IPS-NIHi7 (cell line): ENCODE results near the gene ZNF839.
A peak's percentile ranks its signal among the peaks of the same experiment; 100 is the strongest.
"Not testable (repeated sequence)": the region's sequence is repeated elsewhere in the genome, so short reads cannot be mapped to it uniquely, and the experiment has no call there.

ENCODE experiments used
- DNase-seq: peaks from one replicate; pipeline ENCODE4 v3.0.0; 2012; ENCODE audit warnings: mixed read lengths; ENCODE audit errors: extremely low spot score

Gene ZNF839

DNA sequence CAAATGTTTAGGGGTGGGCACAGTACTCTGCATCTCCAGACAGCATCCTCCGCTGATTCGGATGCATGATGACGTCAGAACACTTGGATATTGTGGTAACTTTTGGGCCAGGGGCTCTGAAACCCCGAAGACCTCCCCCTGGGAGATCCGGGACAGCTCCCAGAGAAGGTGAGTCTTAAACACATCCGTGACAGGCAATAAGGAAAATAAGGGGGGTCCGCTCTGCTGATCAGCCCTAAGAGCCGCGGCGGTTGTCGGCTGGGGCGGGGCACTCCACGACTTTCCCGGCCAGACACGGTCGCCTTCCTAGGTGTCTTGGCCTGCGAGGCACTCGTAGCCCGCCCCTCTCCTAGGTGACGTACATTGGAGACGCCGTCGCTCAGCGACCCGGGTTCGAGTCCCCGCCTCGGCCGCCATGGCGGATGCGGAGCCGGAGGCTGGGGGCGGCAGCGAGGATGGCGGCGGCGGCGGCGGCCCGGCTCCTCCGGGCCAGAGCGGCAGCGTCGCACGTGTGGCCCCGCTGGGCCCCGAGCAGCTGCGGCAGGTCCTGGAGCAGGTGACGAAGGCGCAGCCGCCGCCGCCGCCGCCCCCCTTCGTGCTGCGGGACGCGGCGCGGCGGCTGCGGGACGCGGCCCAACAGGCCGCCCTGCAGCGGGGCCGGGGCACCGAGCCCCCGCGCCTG, at the start of gene ZNF839:
ZNF839 (plus strand) TSS at position 396 of the 682 bp plus-strand sequence; CDS start at position 416, 20 bp downstream.
- DNase-seq: peak; percentile 94

DNA sequence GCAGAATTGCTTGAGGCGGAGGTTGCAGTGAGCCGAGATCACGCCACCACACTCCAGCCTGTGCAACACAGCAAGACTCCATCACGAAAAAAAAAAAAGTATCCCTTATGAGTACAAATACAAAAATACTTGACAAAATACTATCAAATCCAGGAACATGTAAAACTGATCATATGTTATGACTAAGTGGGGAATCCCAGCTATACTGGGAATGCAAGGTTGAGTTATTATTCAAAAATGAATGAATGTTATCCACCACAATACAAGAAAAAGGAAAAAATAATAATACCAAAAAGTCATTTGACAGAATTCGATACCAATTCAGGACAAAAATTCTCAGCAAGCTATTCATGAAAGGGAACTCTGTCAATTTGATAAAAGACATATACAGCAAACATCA, 47.2 kb upstream of the ZNF839 start:
- DNase-seq: no peak

DNA sequence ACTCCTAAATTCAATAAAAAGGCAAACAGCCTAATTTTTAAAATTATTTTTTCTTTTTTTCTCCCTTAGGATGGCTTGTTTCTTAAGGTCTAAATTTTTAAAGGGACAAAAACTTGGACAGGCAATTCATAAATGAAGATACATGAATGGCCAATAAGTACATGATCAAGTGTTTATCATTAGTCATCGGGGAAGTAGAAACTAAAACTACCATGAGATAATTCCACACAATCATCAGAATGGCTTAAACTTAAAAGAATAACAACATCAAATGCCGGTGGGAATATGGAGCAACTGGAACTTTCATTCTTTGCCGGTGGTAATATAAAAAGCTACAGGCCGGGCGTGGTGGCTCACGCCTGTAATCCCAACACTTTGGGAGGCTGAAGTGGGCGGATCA, 43.7 kb upstream of the ZNF839 start:
- no peak for DNase-seq

DNA sequence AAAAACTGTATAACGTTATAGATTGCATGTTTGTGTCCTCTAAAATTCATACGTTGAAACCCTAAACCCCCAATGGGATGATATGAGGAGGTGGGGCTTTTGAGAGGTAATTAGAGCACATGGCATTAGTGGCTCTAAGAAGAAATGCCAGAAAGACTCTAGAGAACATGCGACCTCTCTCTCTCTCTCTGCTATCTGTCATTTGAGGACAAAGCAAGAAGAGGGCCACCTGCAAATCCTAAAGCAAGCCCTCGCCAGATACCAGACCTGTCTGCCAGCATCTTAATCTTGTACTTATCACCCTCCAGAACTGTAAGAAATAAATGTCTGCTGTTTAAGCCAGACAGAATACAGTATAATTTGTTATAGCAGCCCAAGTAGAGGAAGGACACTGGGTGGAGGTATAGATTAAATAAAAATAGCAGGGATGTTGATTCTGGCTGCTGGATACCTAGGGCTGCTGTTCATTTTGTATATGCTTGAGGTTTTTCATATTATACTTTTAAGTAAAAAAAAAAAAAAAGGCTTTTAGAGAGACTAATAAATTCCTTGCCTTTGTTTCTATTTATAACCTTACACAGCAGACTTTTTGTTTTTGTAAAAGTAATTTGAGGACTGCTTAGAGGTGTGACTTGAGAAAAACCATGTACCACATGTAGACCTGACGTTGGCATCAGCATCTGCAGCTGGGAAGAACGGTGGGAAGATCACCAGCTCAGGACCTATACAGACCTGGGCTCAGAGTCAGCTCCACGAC, 41.5 kb upstream of the ZNF839 start:
- no peak for DNase-seq

DNA sequence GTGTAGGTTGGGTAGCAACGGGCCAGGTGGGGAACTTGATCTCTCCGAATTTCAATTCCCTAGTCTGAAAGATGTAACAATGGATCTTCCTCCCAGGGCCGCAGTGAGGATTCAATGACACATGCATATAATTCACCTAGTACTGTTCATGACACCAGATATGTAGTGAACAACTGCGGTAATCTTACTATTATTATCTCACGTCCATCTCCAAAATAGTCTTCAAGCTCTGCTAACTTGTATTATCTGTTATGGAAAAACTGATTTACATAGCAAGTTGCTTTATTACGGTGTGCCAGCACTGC, 41.0 kb upstream of the ZNF839 start:
- DNase-seq: no peak

DNA sequence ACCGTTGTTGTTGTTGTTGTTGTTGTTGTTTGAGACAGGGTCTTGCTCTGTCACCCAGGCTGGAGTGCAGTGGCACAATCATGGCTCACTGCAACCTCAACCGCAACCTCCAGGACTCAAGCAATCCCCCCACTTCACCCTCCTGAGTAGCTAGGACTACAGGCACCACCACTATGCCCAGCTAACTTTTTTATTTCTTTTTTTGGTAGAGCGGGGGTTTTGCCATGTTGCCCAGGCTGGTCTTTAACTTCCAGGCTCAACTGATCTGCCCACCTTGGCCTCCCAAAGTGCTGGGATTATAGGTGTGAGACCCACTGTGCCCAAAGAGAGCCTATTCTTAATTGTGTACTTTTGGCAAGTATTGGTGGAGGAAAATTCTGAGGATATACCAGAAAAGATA, 40.3 kb upstream of the ZNF839 start:
- DNase-seq: no peak

DNA sequence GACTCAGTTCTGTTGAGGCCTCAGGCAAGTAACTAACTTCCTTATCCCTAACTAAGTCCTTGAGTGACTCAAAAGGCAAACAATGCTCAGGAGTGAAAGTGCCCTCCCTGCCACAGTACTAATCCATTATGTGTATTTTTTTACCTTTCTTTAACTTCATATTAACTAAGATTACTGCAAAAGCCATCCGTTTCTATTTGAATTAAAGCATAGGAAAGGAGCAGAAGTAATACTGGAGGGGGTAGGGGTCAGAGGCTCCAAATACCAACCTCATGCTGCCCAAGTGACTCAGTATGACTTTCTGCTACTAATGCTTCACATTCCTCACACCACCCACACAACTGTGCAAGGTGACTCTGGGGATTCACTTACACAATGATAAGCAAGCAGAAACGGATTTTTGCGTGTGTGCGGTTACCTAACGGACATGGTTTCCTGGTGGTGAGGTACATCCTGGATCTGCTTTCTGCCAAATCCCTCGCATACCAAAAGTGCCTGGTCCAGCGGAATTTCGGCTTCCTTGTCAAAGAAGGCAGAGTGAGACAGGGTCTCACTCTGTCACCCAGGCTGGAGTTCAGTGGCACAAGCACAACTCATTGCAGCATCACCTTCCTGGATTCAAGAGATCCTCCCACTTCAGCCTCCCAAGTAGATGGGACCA, 39.7 kb upstream of the ZNF839 start:
- DNase-seq: peak; percentile 26

DNA sequence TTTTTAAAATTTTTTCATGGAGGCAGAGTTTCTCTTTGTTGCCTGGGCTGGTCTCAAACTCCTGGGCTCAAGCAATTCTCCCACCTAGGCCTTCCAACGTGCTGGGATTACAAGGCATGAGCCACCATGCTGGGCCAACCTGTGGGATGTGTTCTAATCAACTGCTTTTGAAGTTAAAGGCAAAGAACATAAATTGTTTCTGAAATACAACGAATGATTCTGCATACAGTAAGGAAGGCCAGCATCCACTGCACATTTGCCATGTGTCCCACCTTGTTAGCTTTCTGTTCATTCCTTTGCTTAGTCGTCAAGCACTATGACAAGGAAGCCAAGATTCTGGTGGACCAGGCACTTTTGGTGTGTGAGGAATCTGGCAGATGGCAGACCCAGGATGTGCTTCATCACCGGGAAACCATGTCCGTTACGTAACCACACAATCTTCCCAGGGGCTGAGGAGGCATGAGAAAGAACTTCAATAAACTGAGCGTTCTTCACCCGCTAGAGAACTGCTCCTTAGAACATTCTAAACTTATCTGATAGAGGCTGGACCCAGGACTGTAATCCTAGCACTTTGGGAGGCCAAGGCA, 39.1 kb upstream of the ZNF839 start:
- no peak for DNase-seq

DNA sequence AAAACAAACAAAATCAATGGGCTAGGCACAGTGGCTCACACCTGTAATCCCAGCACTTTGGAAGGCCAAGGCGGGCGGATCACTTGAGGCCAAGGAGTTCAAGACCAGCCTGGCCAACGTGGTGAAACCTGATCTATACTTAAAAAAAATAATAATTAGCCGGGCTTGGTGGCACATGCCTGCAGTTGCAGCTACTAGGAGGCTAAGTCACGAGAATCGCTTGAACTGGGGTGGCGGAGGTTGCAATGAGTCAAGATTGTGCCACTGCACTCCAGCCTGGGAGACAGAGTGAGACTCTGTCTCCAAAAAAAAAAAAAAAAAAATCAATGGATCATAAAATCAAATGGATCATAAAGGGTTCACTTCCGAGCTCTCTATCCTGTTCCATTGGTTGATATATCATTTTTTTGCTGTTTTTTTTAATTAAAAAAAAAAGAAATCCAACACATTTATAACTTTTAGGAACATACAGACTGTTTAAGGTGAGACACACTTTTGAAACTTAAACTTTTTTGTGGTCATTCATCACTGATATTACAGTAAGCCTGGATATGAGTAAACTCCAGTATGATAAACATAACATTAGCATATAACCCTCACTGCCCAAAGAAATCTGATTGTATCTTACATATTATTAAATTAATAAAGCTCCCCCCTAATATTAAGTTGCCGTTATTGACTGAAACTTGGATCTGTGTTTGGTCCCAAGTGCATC, 36.6 kb upstream of the ZNF839 start:
- no peak for DNase-seq

DNA sequence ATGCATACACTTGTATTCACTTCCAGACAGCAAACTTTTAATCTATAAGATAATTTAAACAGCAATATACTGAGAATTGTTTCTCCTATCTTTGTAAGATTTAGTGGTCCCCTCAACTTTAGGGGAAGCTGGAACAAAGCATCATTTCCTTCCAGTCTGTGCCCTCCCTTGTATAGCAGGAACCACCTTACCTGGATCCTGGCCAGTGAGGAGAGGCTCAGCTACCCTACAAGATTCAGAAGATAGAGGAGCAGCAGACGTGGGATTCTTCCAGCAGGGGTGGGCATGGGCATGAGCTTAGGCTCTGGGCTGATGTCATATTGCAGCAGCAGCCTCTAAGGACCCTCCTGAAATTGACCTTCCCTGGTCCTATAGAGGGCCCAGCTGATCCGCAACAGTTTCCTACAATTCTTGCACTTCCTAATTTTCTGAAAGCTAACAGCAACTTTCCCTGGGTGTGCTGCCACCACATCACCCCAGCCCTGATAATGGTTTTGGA, 35.9 kb upstream of the ZNF839 start:
- no peak for DNase-seq

DNA sequence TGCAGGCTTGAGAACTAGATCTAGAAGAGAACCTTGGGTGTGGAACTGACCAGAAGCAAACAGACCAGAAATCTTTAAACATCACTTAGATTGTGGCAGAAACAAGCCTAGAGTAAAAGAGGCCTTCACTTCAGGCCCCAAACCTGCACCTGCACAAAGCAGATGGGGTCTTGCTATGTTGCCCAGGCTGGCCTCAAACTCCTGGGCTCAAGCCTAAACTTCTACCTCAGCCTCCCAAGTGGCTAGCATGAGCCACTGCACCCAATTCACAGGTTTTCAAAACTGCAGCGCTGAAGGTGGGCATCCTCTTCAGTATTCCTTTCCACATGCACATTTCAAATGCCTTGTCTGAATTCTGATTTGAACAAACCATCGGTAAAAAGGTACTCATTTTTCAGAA, 34.4 kb upstream of the ZNF839 start:
- no peak for DNase-seq

DNA sequence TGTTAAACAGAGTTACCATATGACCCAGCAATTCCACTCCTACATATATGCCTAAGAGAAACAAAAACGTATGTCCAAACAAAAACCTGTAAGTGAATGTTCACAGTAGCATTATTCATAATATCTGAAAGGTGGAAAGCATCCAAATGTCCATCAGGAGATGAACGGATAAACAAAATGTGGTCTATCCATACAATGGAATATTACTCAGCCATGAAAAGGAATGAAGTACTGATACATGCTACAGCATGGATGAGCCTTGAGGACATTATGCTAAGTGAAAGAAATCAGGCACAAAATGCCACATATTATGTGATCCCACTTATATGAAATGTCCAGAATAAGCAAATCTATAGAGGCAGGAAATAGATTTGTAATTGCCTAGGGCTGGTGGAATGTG, 31.4 kb upstream of the ZNF839 start:
- DNase-seq: no peak

DNA sequence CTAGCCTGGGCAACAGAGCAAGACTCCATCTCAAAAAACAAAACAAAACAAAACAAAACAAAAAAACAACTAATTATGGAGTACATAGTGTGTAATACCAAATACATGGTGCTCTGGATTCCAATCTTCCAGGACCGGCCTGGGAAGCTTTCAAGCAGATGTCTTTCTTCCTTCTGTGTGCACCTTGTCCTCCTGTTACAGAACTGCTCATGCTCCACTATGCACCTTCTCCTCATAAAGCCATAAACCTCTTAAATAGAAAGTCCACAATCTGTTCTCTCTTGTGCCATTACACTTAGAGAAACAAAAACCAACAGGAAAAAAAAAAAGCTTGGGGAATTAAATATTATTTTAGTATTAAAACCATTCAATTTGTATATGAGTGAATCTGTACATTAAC, 27.1 kb upstream of the ZNF839 start:
- DNase-seq: no peak

DNA sequence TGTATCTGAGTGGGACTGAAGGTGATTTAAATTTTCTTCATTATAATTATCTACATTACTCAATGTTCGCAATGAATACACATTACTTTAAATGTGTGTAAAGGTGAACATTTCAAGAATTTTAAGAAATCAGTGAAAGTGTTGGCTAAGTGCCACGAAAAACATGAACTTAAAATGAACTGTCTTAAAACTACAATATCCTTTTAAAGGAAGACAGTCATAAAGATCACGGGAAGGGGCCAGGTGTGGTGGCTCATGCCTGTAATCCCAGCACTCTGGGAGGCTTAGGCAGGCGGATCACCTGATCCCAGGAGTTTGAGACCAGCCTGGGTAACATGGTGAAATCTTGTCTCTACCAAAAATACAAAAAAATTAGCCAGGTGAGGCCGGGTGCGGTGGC, 25.8 kb upstream of the ZNF839 start:
- no peak for DNase-seq

DNA sequence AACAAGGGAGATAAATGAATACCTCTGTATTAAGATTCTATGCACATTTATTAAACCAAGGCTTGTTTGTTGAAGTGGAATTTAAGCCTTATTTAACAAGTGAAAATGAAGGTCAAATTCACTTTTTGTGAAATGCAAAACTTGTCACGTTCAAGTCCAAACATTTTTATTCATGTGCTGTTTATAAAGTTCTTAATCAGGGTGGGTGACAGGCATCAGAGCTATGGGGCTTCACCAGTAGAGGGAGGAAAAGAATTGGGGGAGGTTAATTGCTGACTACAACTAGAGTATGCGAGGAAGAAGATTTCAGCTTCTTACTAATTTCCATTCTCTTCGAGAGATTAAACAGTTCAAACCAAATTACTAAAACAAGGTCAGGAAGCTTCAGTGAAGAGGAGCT, 24.3 kb upstream of the ZNF839 start:
- no peak for DNase-seq

DNA sequence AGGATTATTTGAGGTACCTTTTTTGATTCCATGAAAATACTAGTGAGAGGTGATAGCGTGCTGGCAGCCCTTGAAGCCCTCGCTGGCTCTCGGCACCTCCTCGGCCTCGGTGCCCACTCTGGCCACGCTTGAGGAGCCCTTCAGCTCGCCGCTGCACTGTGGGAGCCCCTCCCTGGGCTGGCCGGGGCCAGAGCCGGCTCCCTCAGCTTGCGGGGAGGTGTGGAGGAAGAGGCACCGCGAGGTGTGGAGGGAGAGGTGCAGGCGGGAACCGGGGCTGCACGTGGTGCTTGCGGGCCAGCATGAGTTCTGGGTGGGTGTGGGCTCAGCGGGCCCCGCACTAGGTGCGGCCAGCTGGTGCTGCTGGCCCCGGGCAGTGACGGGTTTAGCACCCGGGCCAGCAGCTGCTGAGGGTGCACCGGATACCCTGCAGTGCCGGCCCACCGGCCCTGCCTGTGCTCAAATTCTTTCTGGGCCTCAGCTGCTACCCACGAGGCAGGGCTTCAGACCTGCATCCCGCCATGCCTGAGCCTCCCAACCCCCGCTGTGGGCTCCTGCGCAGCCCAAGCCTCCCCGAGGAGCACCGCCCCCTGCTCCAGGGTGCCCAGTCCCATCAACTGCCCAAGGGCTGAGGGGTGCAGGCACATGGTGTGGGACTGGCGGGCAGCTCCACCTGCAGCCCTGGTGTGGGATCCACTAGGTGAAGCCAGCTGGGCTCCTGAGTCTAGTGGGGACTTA, 21.9 kb upstream of the ZNF839 start:
- no peak for DNase-seq

DNA sequence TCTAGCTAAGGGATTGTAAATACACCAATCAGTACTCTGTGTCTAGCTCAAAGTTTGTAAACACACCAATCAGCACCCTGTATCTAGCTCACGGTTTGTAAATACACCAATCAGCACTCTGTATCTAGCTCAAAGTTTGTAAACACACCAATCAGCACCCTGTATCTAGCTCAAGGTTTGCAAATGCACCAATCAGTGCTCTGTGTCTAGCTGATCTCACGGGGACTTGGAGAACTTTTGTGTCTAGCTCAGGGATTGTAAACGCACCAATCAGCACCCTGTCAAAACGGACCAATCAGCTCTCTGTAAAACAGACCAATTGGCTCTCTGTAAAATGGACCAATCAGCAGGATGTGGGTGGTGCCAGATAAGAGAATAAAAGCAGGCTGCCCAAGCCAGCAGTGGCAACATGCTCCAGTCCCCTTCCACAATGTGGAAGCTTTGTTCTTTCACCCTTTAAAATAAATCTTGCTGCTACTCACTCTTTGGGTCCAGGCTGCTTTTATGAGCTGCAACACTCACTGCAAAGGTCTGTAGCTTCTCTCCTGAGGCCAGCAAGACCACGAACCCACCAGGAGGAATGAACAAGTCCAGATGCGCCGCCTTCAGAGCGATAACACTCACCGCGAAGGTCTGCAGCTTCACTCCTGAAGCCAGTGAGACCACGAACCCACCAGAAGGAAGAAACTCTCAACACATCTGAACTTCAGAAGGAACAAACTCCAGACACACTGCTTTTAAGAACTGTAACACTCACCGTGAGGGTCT, 21.1 kb upstream of the ZNF839 start:
- not testable (repeated sequence) for DNase-seq

DNA sequence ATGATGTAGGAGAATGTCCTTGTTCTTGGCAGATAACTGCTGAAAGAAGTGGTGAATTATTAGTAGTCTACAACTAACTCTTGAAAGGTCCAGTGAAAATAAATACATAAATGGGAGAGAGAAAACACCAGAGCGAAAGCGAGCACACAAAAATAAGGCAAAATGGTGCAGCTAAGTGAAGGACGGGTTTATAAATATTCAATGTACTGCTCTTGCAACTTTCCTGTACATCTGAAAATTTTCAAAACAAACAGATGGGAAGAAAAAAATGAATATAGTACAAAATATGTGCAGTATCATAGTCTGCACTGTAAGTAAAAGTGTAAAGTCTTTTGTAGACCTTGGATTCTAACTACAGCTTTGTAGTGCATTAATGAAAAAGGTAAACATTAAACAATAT, 15.9 kb upstream of the ZNF839 start:
- no peak for DNase-seq

DNA sequence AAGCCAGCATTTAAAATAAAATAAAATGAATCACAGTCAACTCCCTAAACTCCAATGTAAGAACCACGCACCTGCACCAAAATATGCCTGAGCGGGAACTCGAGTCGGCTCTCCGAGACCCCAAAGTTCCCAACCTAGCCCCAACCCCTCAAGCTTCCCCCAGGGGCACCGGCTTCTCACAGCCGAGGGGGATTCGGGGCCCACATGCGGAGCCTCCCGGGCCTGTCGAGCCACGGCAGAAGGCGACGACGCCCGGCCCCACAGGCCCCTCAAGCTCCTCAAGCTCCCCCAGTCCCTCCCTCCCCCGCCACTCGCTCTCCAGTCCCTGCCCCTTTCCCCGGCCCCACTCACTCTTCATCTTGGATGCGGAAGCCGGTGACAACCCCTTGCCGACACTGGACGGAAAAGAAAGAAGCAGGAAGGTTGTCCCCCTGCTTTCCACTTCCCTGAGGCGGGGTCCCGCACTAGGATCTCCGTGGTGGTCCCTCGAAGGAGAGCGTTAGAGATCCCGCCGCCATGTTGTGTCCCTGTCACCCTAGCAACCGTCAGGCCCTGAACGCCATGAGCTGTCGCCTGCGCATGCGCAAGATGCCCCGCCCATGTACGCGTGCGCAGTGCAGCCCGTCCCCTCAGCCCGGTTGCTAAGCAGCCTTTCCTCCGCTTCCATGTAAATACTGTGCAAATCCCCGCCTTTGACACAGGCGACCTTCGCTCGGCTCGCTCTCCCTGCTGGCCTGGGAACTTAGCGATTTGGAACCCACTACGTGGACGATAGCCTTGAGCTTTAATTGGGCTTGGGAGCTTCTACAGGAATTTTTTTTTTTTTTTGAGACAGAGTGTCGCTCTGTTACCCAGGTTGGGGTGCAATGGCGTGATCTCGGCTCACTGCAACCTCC, 14.7 kb upstream of the ZNF839 start, which contains the start of gene MOK:
MOK (minus strand) TSS at position 554 of the 896 bp plus-strand sequence; CDS start at position 358, 196 bp downstream.
- peak; percentile 98 for DNase-seq
